Mucosa of gallbladder (tissue), 1 donor: ENCODE results near the gene TNFAIP3. TPM values are rescaled to one million over a fixed set of nuclear protein-coding genes. Genes with fewer than 3 reads are reported as not detected.
"Not testable (repeated sequence)": the region's sequence is repeated elsewhere in the genome, so short reads cannot be mapped to it uniquely, and the experiment has no call there.

Source experiments
- DNase-seq: peaks from one replicate; pipeline ENCODE4 v3.0.0-alpha.2; 2020; ENCODE audit warnings: low spot score
- total RNA-seq: library from RNA; stranded (reverse); gene quantifications from one replicate; pipeline ENCODE4 v1.2.1, GENCODE V29; 2021
- donor health status: DM: no; HTN: no; CAD: no.

Gene TNFAIP3
- 33.8 TPM for total RNA-seq

GRCh38 chr6:137866914-137867684 lies at the start of gene TNFAIP3:
Gene TNFAIP3 (plus strand): TSS chr6:137867259. CDS start chr6:137871228, 3,969 bp downstream.
- DNase-seq, result peak; percentile 93

DNA sequence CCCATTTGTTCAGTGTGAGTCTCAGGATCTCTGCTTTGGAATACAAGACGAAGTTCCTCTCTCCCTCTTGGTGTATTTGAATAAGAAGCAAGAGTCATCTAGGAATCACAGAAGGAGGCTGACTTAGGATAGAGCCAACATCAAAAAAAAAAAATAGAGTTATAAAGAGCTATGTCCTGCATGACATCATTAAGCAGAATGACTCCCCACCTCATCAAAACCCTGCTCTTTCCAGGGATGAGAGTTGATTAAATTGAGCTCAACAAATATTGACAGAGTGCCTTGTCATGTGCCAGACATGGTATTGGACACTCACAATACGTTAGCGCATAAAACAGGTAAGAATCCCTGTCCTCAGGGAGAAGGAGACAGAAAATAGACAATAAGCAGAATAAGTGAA lies 48.6 kb upstream of the TNFAIP3 start:
- DNase-seq, result no peak

GRCh38 chr6:137819740-137820139 lies 47.3 kb upstream of the TNFAIP3 start:
- no peak for DNase-seq

DNA sequence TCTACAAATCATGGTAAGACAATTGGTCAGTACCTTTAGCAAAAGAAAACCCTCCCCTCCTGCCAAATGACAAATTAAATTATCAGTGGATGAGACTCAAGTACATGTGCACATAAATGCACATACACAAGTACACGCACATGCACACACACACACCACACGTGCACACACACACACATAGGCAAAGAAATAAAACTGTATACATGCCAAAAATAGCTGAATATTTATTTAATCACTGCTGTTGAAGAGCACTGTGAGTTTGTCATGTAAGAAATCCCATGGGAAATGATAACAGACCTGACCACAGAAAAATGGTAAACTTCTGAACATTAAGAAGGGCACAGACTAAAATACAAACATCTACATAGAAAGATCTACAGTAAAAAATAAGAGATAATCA lies 46.6 kb upstream of the TNFAIP3 start:
- no peak for DNase-seq

- no peak for DNase-seq
Measured at GRCh38 chr6:137820952-137821351, 46.1 kb upstream of the TNFAIP3 start.

- no peak for DNase-seq
Measured at GRCh38 chr6:137821491-137821890, 45.6 kb upstream of the TNFAIP3 start.

DNA sequence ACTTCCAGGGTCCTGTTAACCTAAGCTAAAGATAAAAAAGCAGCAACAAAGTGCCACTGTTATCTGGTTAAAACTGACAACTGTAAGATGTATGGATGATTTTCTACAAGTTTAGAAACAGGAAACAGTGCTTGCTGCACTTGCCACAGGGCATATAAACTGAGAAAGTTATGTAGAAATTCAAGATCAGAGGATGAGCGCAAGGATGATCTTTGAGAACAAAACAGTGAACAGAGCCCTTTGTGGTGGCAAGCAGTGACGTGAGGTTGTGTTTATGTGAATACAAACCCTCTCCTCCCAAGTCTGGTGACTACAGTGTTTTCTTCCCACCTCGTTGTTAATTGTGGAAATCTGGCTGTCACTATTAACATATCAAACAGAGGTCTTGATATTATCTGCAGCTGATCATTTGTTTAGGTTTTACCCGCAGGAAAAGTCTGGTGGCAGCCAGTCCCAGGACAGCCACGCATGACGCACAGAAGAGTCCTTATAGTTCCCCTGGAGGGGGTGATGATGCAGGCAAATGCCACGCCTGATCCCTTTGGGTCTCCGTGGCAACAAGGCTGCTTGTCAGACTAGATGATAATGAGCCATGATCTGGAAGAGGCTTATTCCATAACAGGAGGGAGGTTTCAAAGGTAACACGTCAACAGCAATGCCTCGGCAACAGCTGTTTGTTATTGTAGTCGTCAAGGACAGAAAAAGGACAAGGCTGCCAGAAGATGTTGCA lies 43.1 kb upstream of the TNFAIP3 start:
- DNase-seq, result peak; percentile 45

GRCh38 chr6:137824556-137824879 lies 42.5 kb upstream of the TNFAIP3 start:
- DNase-seq, result no peak

DNA sequence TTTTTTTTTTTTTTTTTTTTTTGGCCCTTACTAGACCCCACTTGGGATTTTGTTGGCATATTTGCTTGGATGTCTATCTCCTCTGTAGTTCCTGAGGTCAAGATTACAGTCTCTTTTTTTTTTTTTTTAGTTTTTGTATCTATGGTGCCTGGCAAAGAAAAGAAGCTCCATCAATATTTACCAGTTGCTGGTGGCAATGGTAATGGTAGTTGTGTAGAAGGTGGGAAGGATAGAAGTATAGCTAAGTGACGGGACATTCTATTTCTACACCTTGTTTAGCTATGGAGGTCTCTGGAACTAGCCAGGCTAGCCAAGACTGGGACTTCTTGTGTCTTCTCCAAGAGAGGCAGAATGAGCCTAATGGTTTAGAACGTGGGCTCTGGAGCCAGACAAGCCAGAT lies 42.2 kb upstream of the TNFAIP3 start:
- DNase-seq, result no peak

- no peak for DNase-seq
Measured at GRCh38 chr6:137827411-137827940, 39.6 kb upstream of the TNFAIP3 start.

DNA sequence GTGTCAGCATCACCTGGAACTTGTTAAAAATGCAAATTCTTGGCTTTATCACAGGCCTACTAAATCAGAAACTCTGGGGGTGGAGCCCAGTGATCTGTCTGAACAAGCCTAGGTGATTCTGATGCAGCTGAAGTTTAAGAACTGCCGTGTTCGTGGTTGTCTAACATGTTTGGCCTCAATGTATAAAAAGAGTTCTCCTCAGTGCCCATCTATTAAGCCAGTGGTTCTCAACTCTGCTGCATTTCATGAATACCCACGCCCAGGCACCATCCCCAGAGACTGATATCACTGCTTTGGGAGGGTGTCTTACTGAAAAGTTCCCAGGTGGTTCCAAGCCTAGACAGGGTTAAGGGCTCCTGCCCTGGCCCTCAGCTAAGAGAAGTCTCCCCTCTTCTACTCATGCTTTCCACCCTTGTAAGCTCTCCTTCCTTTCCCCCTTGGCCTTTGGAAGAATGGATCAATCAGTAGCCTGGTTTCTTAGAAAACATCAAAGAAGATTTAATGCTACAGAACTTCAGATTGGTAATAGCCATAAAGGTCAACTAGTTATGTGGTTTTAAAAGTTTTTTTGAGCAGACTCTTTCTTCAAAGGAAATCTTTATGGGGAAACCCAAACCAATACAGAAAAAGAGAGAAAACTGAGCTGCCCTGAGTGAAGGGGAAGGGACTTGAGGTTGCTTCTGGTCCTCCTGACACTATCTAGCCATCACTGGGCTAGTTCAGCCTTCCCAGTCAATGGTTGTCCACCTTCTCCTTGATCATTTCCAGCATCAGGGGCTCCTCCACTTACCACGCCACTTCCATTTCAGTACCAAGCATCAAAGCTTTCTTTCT lies 38.9 kb upstream of the TNFAIP3 start:
- DNase-seq, result no peak

DNA sequence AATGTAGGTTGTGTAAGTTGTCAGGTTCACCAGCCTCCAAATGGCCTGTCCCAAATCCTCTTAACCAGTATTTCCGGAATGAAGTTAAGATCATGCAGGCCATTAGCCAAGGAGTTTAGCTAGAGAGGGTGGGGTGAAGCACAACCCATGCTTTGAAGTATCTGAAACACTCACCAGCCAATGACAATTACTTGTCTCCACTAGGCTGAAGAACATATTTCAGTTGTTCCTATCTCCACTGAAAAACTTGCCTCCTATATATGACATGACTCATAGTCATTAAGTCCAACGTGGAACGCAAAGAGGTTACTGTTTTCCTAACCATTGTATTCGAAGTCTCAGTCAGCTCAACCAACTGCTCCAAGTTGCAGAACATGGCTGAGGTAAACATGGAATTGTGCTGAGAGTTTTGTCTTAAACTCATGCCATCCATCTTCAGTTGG lies 37.4 kb upstream of the TNFAIP3 start:
- no peak for DNase-seq

DNA sequence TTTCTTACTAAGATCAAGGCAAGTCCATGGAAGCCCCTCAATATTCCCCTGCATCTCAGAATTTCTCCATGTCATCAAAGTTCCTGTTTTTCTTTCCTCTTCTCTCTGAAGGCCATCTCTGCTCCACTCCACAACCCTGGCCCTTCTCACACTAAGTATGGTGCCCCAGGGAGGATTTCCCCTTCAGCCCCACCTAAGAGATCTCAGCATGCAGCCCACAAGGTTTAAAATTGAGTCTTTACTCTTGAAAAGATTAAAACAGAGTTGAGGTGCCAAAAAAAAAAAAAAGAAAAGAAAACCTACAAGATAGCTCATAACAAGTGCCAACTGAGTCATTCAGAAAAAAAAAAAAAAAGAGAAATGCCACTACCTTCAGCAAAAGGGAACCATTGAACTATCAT lies 36.5 kb upstream of the TNFAIP3 start:
- DNase-seq, result no peak

GRCh38 chr6:137832110-137832509 lies 34.9 kb upstream of the TNFAIP3 start:
- DNase-seq, result no peak

- DNase-seq, result no peak
Measured at GRCh38 chr6:137834508-137834907, 32.6 kb upstream of the TNFAIP3 start.

DNA sequence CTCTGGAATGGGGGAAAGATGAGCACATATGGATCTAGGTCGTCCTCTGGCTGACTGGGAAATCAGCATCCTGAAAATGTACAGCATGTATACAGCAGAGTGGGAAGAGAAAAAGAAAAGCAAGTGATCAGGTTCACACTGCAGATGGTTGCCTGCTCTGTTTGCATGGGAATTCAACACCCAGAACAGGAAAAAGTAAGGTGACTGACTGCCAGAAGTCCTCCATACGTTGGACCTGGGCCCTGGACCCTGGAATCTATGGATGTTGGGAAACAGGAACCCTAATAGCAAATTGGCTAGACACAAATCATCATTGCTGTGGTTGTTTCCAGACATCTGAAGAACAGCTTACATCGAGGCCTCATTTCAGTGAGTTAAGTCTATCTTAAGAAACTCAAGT lies 30.3 kb upstream of the TNFAIP3 start:
- no peak for DNase-seq

DNA sequence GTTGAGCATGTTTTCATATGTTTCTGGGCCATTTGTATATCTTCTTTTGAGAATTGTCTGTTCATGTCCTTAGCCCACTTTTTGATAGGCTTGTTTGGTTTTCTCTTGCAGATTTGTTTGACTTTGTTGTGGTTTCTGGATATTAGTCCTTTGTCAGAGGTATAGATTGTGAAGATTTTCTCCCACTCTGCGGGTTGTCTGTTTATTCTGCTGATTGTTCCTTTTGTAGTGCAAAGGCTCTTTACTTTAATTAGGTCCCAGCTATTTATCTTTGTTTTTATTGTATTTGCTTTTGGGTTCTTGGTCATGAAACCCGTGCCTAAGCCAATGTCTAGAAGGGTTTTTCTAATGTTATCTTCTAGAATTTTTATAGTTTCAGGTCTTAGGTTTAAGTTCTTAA lies 29.0 kb upstream of the TNFAIP3 start:
- DNase-seq, result not testable (repeated sequence)

DNA sequence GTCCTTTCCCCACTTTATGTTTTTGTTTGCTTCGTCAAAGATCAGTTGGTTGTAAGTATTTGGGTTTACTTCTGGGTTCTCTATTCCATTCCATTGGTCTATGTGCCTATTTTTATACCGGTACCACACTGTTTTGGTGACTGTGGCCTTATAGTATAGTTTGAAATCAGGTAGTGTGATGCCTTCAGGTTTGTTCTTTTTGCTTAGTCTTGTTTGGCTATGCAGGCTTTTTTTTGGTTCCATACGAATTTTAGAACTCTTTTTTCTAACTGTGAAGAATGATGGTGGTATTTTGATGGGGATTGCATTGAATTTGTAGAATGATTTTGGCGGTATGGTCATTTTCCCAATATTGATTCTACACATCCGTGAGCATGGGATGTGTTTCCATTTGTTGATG lies 28.5 kb upstream of the TNFAIP3 start:
- DNase-seq, result not testable (repeated sequence)

- DNase-seq, result no peak
Measured at GRCh38 chr6:137839076-137839475, 28.0 kb upstream of the TNFAIP3 start.

- no peak for DNase-seq
Measured at GRCh38 chr6:137840252-137840651, 26.8 kb upstream of the TNFAIP3 start.

GRCh38 chr6:137843211-137843610 lies 23.8 kb upstream of the TNFAIP3 start:
- DNase-seq, result no peak

GRCh38 chr6:137844327-137844726 lies 22.7 kb upstream of the TNFAIP3 start:
- not testable (repeated sequence) for DNase-seq
